Astrocyte (in vitro differentiated cells and primary cell): ENCODE data around the gene COL6A3. TPM values are rescaled to one million over a fixed set of nuclear protein-coding genes. Genes with fewer than 3 reads are reported as not detected.

ENCODE experiments used
- DNase-seq: peaks from one replicate; pipeline ENCODE4 v3.0.0-alpha.2; 2010; ENCODE audit warnings: low read depth
- FAIRE-seq: peaks from 2 replicates; lab custom pipeline; 2011; peaks lifted over from hg19 to GRCh38; lab: Jason Lieb, UNC
- H2AFZ ChIP-seq: 2 replicates; pipeline ENCODE4 v1.6.0; 2012; ENCODE audit warnings: low read depth, low read length, inconsistent platforms
- H3K27ac ChIP-seq: 2 replicates; pipeline ENCODE4 v1.5.1; 2011; ENCODE audit warnings: low read depth, low read length, inconsistent platforms
- H3K27me3 ChIP-seq: 2 replicates; pipeline ENCODE4 v1.6.0; 2011; ENCODE audit warnings: low read length, inconsistent platforms; ENCODE audit not compliant: insufficient read depth
- H3K36me3 ChIP-seq: 2 replicates; pipeline ENCODE4 v1.5.1; 2011; ENCODE audit warnings: low read length, inconsistent platforms; ENCODE audit not compliant: insufficient read depth
- H3K4me1 ChIP-seq: 2 replicates; pipeline ENCODE4 v1.5.1; 2011; ENCODE audit warnings: low read length, inconsistent platforms; ENCODE audit not compliant: insufficient read depth
- H3K4me2 ChIP-seq: 2 replicates; pipeline ENCODE4 v1.6.0; 2012; ENCODE audit warnings: low read length, inconsistent platforms
- H3K4me3 ChIP-seq: 2 replicates; pipeline ENCODE4 v1.5.1; 2011; ENCODE audit warnings: low read depth, mild to moderate bottlenecking, low read length, inconsistent platforms; ENCODE audit not compliant: insufficient read depth
- H3K79me2 ChIP-seq: 2 replicates; pipeline ENCODE4 v1.6.0; 2012; ENCODE audit warnings: mild to moderate bottlenecking, low read length, inconsistent platforms; ENCODE audit not compliant: insufficient read depth
- H3K9ac ChIP-seq: 2 replicates; pipeline ENCODE4 v1.6.0; 2012; ENCODE audit warnings: mild to moderate bottlenecking, low read length, inconsistent platforms
- H3K9me3 ChIP-seq: 2 replicates; pipeline ENCODE4 v1.5.1; 2012; ENCODE audit warnings: low read depth, mild to moderate bottlenecking, low read length, inconsistent platforms; ENCODE audit not compliant: insufficient read depth
- H4K20me1 ChIP-seq: 2 replicates; pipeline ENCODE4 v1.6.0; 2012; ENCODE audit warnings: low read length, inconsistent platforms; ENCODE audit not compliant: insufficient read depth
- H3K27ac Mint-ChIP-seq: one replicate; pipeline ENCODE4 v1.8.0; 2021; ENCODE audit warnings: mild to moderate bottlenecking, mixed read lengths; ENCODE audit not compliant: unreplicated experiment
- H3K27me3 Mint-ChIP-seq: one replicate; pipeline ENCODE4 v1.8.0; 2021; ENCODE audit warnings: low read depth, mixed read lengths; ENCODE audit not compliant: unreplicated experiment
- H3K36me3 Mint-ChIP-seq: one replicate; pipeline ENCODE4 v1.8.0; 2021; ENCODE audit warnings: low read depth, mixed read lengths; ENCODE audit not compliant: unreplicated experiment
- H3K4me1 Mint-ChIP-seq: one replicate; pipeline ENCODE4 v1.8.0; 2021; ENCODE audit warnings: low read depth, mixed read lengths; ENCODE audit not compliant: unreplicated experiment
- H3K4me3 Mint-ChIP-seq: one replicate; pipeline ENCODE4 v1.8.0; 2021; ENCODE audit warnings: mild to moderate bottlenecking, moderate library complexity, mixed read lengths; ENCODE audit not compliant: unreplicated experiment
- H3K9me3 Mint-ChIP-seq: one replicate; pipeline ENCODE4 v1.8.0; 2021; ENCODE audit warnings: mild to moderate bottlenecking, mixed read lengths; ENCODE audit not compliant: unreplicated experiment
- CTCF ChIP-seq: IDR thresholded peaks from 2 replicates; pipeline ENCODE4 v1.5.1; 2011; ENCODE audit warnings: low read depth, mild to moderate bottlenecking, inconsistent platforms, low read length, moderate library complexity; ENCODE audit not compliant: insufficient read depth
- EZH2 ChIP-seq: IDR thresholded peaks from 2 replicates; pipeline ENCODE4 v1.6.1; 2012; ENCODE audit warnings: mild to moderate bottlenecking, low read length, inconsistent platforms; ENCODE audit not compliant: insufficient read depth
- total RNA-seq: library from RNA; stranded (reverse); gene quantifications from 2 replicates; pipeline ENCODE4 v1.2.1, GENCODE V29; 2021

Gene COL6A3
- total RNA-seq, 1 donor from 2014 or later = 200 TPM

DNA sequence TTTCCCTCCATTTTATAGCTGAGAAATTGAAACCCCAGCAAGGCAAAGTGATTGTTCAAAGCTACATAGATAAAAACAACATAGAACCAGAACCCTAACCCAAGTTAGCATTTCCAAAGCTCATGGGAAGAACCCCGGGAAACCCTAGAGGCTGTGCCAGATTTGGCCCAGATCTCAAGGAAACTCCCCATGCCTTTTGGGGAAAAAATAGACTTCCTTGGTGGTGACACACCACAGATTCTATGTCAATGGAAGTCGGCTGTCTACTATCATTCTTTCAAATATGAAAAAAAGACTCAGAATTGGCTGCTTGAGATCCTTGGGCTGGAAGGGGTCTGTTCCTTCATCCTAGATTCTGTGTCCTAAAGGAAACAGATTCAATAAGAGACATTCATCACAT is 8.4 kb downstream of the COL6A3 start:
- H3K27ac ChIP-seq = no peak overlapping the region

GRCh38 chr2:237405006-237405559 is 8.9 kb downstream of the COL6A3 start:
- peaks cover 33% of the 10 kb centered on the region for H3K4me1 Mint-ChIP-seq
- TF ChIP-seq CTCF (no peak), EZH2 (no peak)
- Histone ChIP-seq H4K20me1 (peaks cover 4% of the 10 kb centered on the region), H3K36me3 (no peaks in the 10 kb centered on the region), H3K9ac (no peak overlapping the region), H3K4me2 (no peak overlapping the region), H3K27me3 (no peaks in the 10 kb centered on the region), H3K27ac (no peak overlapping the region), H2AFZ (no peak overlapping the region), H3K9me3 (no peaks in the 10 kb centered on the region), H3K4me1 (peaks cover 6% of the 10 kb centered on the region), H3K4me3 (no peak overlapping the region), H3K79me2 (peaks cover 93% of the 10 kb centered on the region)
- no peak for FAIRE-seq
- peaks cover 34% of the 10 kb centered on the region for H3K36me3 Mint-ChIP-seq
- no peaks in the 10 kb centered on the region for H3K9me3 Mint-ChIP-seq
- no peak for DNase-seq
- H3K27me3 Mint-ChIP-seq = no peaks in the 10 kb centered on the region
- no peak overlapping the region for H3K27ac Mint-ChIP-seq
- H3K4me3 Mint-ChIP-seq = no peak overlapping the region

More for the DNA sequence above, 8.4 kb downstream of the COL6A3 start:
- no peak overlapping the region for H2AFZ ChIP-seq
- H3K9me3 ChIP-seq = no peaks in the 10 kb centered on the region
- Mint-ChIP-seq H3K9me3 (no peaks in the 10 kb centered on the region), H3K4me1 (peaks cover 34% of the 10 kb centered on the region), H3K4me3 (no peak overlapping the region), H3K36me3 (peaks cover 34% of the 10 kb centered on the region), H3K27me3 (no peaks in the 10 kb centered on the region), H3K27ac (no peak overlapping the region)
- H3K4me1 ChIP-seq = peaks cover 7% of the 10 kb centered on the region
- no peaks in the 10 kb centered on the region for H3K36me3 ChIP-seq
- no peaks in the 10 kb centered on the region for H3K27me3 ChIP-seq
- FAIRE-seq (no peak), DNase-seq (no peak)
- no peak overlapping the region for H3K9ac ChIP-seq
- peaks cover 4% of the 10 kb centered on the region for H4K20me1 ChIP-seq
- H3K4me3 ChIP-seq = no peak overlapping the region
- H3K79me2 ChIP-seq = peaks cover 96% of the 10 kb centered on the region
- TF ChIP-seq CTCF (no peak), EZH2 (no peak)
- no peak overlapping the region for H3K4me2 ChIP-seq

- TF ChIP-seq EZH2 (no peak), CTCF (no peak)
- DNase-seq (no peak), FAIRE-seq (no peak)
- Histone ChIP-seq H3K36me3 (no peaks in the 10 kb centered on the region), H4K20me1 (peaks cover 4% of the 10 kb centered on the region), H3K4me3 (no peak overlapping the region), H3K4me2 (no peak overlapping the region), H3K27me3 (no peaks in the 10 kb centered on the region), H3K79me2 (peaks cover 93% of the 10 kb centered on the region), H2AFZ (no peak overlapping the region), H3K9me3 (no peaks in the 10 kb centered on the region), H3K4me1 (no peaks in the 10 kb centered on the region), H3K9ac (no peak overlapping the region), H3K27ac (no peak overlapping the region)
- H3K36me3 Mint-ChIP-seq = peaks cover 32% of the 10 kb centered on the region
- H3K9me3 Mint-ChIP-seq = no peaks in the 10 kb centered on the region
- H3K27ac Mint-ChIP-seq = no peak overlapping the region
- H3K4me3 Mint-ChIP-seq = no peak overlapping the region
- H3K4me1 Mint-ChIP-seq = peaks cover 28% of the 10 kb centered on the region
- no peaks in the 10 kb centered on the region for H3K27me3 Mint-ChIP-seq
These were observed 9.6 kb downstream of the COL6A3 start for GRCh38 chr2:237404413-237404812.
